Suprapubic skin (tissue), 4 donors: Measurements from ENCODE around the gene LZTS2. TPM values are rescaled to one million over a fixed set of nuclear protein-coding genes. Genes with fewer than 3 reads are reported as not detected.
A peak's percentile ranks its signal among the peaks of the same experiment; 100 is the strongest.

Experiments used
- DNase-seq, 2 donors: peaks; one replicate each; pipeline ENCODE4 v3.0.0-alpha.2; 2019; ENCODE audit warnings: low spot score in 2 of 2
- H3K27ac ChIP-seq: fragments of 200-600 bp; sonication (generic); one replicate; pipeline ENCODE4 v1.5.1; 2019
- H3K27me3 ChIP-seq: fragments of 200-600 bp; sonication (generic); one replicate; pipeline ENCODE4 v1.5.1; 2019
- H3K36me3 ChIP-seq: fragments of 200-600 bp; sonication (generic); one replicate; pipeline ENCODE4 v1.5.1; 2019
- H3K4me1 ChIP-seq: fragments of 200-600 bp; sonication (generic); one replicate; pipeline ENCODE4 v1.5.1; 2019
- H3K4me3 ChIP-seq: fragments of 200-600 bp; sonication (generic); one replicate; pipeline ENCODE4 v1.5.1; 2019; ENCODE audit warnings: mild to moderate bottlenecking
- H3K9me3 ChIP-seq: fragments of 200-600 bp; sonication (generic); one replicate; pipeline ENCODE4 v1.5.1; 2019
- EP300 ChIP-seq: sonication (generic); formaldehyde crosslinking; IDR thresholded peaks from one replicate; pipeline ENCODE4 v1.6.1; 2017; ENCODE audit warnings: antibody characterized with exemption
- POLR2A ChIP-seq, 2 donors: fragments of 450-650 bp; IDR thresholded peaks; one replicate each; pipeline ENCODE4 v1.6.1; 2017; ENCODE audit warnings: antibody characterized with exemption in 2 of 2, mild to moderate bottlenecking in 2 of 2, moderate library complexity in 2 of 2
- POLR2AphosphoS5 ChIP-seq, 3 donors: sonication (generic); formaldehyde crosslinking; IDR thresholded peaks; one replicate each; pipeline ENCODE4 v1.6.1; 2017; ENCODE audit warnings: antibody characterized with exemption in 3 of 3
- WGBS: methylation state at CpG from one replicate; pipeline ENCODE4 v1.1.5; 2018; 5-methylcytosine and 5-hydroxymethylcytosine counted together
- total RNA-seq, 4 donors: library from RNA; depleted of rRNA; stranded (reverse); fragments of >200 nt; gene quantifications; one replicate each; pipeline ENCODE4 v1.1.0, GENCODE V29; 2016
- TF ChIP-seq, protein P1 (sequence below), 2 donors: fragments of 200-600 bp in 1 of 2; fragments of 450-650 bp in 1 of 2; sonication (generic) in 1 of 2; IDR thresholded peaks; one replicate each; pipeline ENCODE4 v1.5.1; 2016 to 2019; ENCODE audit warnings: antibody characterized with exemption in 2 of 2, mild to moderate bottlenecking in 1 of 2, moderate library complexity in 1 of 2

Gene LZTS2
- total RNA-seq, 4 donors from 2014 or later = 51.9 to 88.8 (median 61.2) TPM

DNA sequence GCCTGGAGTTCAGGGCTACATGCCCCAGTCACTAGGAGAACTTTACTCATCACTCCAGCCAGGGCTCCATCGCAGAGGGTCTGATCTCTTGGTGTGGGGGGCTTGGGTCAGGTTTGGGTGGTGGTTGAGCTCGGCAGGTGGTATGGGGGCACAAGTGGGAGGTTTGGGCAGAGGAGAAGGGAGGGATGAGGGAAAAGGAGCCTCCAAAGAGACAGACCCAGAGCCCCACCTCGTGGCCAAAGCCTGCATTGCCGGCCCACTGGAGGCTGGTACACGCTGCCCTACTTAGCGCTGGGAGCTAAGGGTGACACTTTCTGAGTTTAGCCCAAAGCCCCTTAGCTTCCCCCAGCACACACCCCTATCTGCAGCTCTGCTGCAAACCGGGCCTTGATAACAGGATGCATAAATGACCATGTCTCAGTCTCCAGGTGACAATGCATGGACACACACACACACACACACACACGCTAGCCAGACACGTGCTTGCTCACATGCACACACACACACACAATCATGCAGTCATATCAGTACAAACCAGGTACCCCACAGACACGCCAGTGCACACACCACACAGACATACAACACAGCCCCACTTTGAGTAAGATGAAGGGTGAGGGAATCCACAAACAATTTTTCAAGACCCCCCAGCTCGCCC lies 14.7 kb downstream of the LZTS2 start:
- WGBS = 24% methylated on average over 7 of the region's 11 CpGs
- DNase-seq = peak; percentile 89 to 90

DNA sequence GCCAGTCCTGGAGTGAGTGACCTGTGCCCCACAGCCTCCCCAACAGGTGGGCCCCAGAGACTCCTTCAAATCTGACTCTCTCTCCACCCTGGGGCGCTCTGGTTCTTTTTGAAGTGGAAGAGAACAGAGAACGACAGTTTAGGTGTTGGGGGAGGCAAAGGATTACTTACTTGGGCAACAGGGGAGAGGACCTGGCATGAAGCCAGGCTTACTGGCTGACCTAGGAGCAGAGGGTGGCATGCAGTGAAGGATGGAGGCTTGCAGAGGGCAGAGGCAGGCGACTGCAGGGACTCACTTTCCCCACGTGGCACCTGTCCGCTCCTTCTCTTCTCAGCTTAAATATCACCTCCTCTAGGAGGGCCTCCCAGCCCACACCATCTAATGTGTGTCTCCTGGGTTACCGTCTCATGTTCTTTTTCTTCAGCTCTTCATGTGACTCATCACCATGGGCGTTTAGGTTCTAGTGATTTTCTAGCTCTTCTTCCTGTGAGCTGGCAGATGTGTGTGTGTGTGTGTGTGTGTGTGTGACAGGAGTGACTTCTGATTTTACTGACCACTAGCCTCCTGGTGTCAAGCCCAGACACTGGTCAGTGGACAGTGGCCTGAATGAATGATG lies 15.5 kb downstream of the LZTS2 start:
- no peaks in the 10 kb centered on the region for H3K9me3 ChIP-seq
- 36% methylated on average over 6 of the region's 7 CpGs for WGBS
- H3K4me1 ChIP-seq = peaks cover 32% of the 10 kb centered on the region
- H3K27me3 ChIP-seq = peaks cover 10% of the 10 kb centered on the region
- TF ChIP-seq EP300 (no peak), POLR2AphosphoS5 (IDR thresholded peaks at IDR 0.05) (no peak), POLR2A (IDR thresholded peaks at IDR 0.05) (no peak)
- TF ChIP-seq, protein P1, sequence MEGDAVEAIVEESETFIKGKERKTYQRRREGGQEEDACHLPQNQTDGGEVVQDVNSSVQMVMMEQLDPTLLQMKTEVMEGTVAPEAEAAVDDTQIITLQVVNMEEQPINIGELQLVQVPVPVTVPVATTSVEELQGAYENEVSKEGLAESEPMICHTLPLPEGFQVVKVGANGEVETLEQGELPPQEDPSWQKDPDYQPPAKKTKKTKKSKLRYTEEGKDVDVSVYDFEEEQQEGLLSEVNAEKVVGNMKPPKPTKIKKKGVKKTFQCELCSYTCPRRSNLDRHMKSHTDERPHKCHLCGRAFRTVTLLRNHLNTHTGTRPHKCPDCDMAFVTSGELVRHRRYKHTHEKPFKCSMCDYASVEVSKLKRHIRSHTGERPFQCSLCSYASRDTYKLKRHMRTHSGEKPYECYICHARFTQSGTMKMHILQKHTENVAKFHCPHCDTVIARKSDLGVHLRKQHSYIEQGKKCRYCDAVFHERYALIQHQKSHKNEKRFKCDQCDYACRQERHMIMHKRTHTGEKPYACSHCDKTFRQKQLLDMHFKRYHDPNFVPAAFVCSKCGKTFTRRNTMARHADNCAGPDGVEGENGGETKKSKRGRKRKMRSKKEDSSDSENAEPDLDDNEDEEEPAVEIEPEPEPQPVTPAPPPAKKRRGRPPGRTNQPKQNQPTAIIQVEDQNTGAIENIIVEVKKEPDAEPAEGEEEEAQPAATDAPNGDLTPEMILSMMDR (IDR thresholded peaks at IDR 0.05) = no peak
- no peaks in the 10 kb centered on the region for H3K36me3 ChIP-seq
- H3K27ac ChIP-seq = no peak overlapping the region
- DNase-seq = no peak
- no peak overlapping the region for H3K4me3 ChIP-seq

More for the DNA sequence above, 14.7 kb downstream of the LZTS2 start:
- TF ChIP-seq, protein P1 (IDR thresholded peaks at IDR 0.05) = peak; percentile 88 to 91
- TF ChIP-seq POLR2A (IDR thresholded peaks at IDR 0.05) = no peak
- peaks cover 10% of the 10 kb centered on the region for H3K27me3 ChIP-seq
- H3K4me1 ChIP-seq = peaks cover 32% of the 10 kb centered on the region
- no peak overlapping the region for H3K4me3 ChIP-seq
- no peaks in the 10 kb centered on the region for H3K36me3 ChIP-seq
- H3K9me3 ChIP-seq = no peaks in the 10 kb centered on the region
- H3K27ac ChIP-seq = no peak overlapping the region

DNA sequence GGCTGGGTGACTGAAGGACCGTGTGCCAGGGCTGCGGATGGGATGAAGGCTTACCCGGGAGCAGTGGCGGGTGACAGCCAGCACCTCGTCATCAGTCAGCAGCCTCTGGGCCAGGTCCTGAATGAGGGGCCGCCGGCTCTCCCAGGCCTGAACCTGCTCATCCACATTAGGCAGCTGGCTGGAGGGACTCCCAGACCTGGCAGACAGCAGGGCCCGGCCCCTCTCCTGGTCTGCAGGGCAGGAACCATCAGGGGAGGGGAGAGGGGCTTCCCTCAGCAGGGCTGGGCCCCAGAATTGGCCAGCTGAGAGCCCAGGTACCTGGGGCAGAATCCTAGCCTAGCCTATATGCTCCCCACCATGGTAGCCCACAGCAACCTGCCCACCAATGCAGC lies 16.0 kb downstream of the LZTS2 start:
- no peaks in the 10 kb centered on the region for H3K36me3 ChIP-seq
- no peak overlapping the region for H3K27ac ChIP-seq
- no peak overlapping the region for H3K4me3 ChIP-seq
- H3K4me1 ChIP-seq = peaks cover 32% of the 10 kb centered on the region
- WGBS = 82% methylated on average over 5 of the region's 8 CpGs
- peaks cover 10% of the 10 kb centered on the region for H3K27me3 ChIP-seq
- DNase-seq = no peak
- TF ChIP-seq POLR2AphosphoS5 (IDR thresholded peaks at IDR 0.05) = no peak
- TF ChIP-seq, protein P1 (IDR thresholded peaks at IDR 0.05) = no peak
- no peak for TF ChIP-seq POLR2A (IDR thresholded peaks at IDR 0.05)
- TF ChIP-seq EP300 = no peak
- H3K9me3 ChIP-seq = no peaks in the 10 kb centered on the region

DNA sequence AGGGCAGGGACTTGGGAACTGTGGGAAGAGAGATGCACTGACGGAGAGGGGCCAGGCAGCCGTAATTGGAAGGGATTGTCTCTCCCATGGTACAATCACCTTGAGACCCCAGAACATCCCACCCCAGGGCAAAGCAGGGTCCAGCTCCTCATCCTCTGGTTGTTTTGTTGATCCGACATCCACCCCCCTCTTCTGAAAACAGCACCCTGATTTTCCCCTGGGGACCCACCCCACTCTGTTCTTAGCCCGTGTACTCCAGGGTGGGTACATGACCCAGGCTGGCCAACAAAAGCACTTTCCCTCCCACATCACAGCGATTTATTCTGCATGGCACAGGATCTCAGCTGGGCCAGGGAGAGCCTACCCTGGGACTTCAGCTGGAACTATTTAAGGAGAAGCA lies 17.2 kb downstream of the LZTS2 start:
- DNase-seq = no peak
- Histone ChIP-seq H3K27me3 (peaks cover 10% of the 10 kb centered on the region), H3K9me3 (no peaks in the 10 kb centered on the region), H3K4me1 (peaks cover 32% of the 10 kb centered on the region), H3K27ac (no peak overlapping the region), H3K4me3 (no peak overlapping the region), H3K36me3 (no peaks in the 10 kb centered on the region)
- no peak for TF ChIP-seq EP300
- TF ChIP-seq POLR2A (IDR thresholded peaks at IDR 0.05) = no peak
- TF ChIP-seq, protein P1 (IDR thresholded peaks at IDR 0.05) = no peak
- no peak for TF ChIP-seq POLR2AphosphoS5 (IDR thresholded peaks at IDR 0.05)
- WGBS = 67% methylated on average over 5 of the region's 5 CpGs

DNA sequence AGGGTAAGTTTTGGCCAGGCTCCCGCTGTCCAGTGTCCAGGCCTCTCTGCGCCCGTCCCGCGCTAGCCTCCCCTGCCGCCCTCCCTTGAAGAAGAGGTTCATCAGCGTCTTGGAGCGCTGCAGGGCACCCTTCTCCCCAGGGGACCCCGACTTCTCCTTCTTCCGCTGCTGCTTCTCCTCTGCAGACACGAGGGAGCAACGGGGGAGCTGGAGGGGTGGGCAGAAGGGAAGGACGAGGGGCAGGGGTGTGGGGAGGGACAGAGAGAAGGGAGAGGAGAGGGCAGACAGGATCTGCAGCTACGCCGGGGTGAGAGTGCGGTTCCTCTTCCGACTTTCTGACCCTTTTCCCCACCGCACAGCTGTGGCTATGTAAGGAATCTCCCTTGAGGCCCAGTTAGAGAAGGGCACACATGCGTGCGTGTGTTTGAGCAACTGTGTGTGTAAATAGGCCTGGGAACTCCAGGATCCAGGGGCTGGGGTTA lies 18.6 kb downstream of the LZTS2 start:
- peaks cover 10% of the 10 kb centered on the region for H3K27me3 ChIP-seq
- WGBS = 56% methylated on average over 20 of the region's 20 CpGs

More for the DNA sequence above, 18.6 kb downstream of the LZTS2 start:
- DNase-seq = no peak
- TF ChIP-seq POLR2AphosphoS5 (IDR thresholded peaks at IDR 0.05) (no peak), EP300 (no peak), POLR2A (IDR thresholded peaks at IDR 0.05) (no peak)
- TF ChIP-seq, protein P1 (IDR thresholded peaks at IDR 0.05) = no peak
- Histone ChIP-seq H3K4me1 (peaks cover 22% of the 10 kb centered on the region), H3K27ac (no peak overlapping the region), H3K36me3 (no peaks in the 10 kb centered on the region), H3K9me3 (no peaks in the 10 kb centered on the region), H3K4me3 (no peak overlapping the region)
